Measurements from ENCODE around the gene RARG.

Gene RARG

DNA sequence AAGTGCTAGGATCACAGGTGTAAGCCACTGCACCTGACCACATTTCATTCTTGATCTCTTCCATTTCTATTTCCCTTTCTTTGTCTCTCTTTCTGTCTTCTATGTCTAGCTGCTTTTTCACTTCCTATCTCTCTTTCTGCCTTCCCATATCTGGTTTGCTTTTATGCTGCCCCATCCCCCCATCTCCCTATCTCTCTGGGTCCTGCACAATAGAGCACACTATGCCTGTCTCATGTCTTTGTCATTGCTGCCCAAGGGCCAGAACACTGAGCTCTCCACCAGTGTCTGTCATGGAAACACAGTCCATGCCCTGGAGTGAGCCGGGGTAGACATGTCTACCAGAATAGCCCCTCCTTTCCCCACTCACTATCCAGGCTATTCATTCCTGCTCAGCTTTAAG, 12.3 kb upstream of the RARG start:
- no peak for DNase-seq (ENCODE audit: low read depth in 2 of 2)

DNA sequence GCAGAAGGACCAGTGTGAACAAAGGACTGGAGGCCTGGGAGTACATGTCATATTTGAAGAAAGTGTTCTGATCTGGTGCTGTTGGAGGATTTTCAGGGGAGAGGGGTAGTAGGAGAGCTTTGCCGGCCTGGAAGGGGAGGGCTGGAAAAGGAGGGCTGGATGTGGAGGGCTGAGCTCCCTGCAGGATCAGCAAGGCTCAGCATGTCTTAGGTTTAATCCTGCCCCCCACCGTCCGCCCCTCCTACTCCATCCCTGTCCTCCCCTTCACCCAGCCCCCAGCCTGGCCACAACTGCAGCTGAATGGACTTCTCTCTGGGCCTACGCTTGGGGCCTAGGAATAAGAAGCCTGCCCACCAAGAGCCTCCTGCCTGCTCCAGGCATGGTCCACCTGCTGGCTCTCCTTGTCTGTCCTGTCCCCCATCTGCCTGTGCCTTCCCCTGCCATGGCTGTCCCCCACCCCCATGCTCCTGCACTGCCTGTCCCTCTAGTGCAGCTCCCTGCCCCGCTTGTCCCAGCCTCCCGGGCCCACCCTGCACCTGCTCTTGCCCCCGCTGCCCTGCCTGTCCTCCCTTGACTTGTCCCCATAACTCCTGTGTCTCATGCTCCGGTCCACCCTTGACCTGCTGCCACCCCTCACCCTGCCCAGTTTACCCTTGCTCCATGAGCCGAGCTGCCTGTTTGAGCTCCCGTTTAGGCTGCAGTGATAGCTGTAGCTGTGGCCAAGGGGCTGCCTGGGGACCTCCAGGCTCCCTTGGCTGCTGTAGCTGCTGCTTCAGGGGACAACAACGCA, 9.8 kb upstream of the RARG start:
- no peak for DNase-seq (ENCODE audit: low read depth in 2 of 2)

DNA sequence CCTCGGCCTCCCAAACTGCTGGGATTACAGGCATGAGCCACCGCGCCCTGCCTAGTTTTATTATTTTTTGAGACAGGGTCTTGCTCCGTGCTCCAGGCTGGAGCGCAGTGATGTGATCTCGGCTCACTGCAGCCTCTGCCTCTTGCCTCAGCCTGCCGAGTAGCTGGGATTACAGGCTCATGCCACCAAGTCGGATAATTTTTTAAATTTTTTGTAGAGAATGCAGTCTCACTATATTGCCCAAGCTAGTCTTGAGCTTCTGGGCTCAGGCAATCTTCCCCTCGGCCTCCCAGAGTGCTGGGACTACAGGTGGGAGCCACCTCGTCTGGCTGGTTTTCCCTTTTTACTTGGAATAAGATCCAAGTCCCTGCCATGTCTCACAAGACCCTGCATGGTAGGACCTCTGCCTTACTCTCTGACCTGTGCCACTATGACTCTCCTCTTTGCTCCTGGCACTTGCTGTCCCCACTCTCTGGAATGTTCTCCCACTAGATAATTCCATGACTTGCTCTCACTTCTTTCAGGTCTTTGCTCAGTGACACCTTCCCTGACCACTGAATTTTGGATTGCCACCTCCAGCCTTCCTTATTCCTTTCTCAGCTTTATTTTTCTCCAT, 7.7 kb upstream of the RARG start:
- no peak for DNase-seq (ENCODE audit: low read depth in 2 of 2)

DNA sequence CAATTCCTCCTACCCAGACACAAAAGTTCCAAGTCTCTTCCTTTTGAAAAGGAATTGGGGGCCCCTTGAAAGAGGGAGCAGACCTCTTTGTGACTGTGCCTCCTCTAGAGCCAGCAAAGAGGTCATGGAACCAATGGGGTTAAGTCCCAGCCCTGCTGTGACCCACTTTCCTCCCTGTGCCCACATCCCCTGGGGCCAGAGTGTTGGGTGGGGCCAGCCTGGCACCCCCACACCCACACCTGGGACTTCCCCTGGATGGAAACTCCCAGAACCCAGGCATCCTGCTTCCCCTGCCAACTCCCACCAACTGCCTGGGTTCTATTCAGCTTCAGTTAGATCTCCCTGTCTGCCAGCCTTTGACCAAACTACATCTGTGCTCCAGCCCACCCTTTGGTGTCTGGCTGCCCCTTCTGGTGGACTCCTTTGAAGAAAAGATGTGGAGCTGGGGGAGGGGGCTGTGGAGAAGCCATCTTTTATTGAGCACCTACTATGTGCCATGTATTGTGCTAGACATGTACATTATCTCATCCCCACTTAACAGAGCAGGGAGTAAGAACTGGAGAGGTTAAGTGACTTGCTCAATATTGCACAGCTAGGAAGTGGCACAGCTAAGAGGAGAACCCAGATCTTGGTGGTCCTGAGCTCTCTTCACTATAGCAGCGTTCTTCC, 4.6 kb upstream of the RARG start:
- DNase-seq (ENCODE audit: low read depth in 2 of 2), result no peak

DNA sequence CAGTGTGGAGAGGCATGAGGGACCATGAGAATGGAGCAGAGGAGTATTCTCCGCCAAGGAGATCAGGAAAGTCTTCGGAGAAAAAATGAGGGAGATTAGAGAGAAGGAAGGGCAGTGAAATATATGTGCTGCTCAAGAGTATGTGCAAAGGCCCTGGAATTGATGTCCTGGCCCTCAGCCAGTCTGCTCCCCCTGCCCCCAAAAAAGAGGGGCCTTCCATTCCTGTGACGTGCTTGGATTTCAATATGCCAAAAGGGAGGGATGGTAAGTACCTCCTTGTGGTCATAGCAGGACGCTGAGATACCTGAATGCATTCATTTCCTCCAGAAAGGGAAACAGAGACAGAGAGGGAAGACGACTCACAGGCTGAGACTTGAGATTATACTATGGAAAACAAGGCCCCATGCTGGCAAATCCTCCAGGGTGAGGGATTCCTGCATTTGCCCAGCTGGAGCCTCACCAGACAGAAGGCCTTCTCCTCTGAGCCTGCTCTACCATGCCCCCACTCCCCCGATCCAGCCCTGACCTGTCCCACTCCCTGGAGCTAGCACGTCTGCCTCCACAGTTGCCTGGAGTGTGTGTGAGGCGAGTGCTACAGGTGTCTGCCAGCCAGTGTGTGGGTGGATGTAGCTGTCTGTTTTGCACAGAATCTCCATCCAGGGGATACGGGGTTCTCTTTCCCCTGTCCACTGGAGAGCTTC, 3.9 kb upstream of the RARG start:
- DNase-seq (ENCODE audit: low read depth in 2 of 2), result no peak

DNA sequence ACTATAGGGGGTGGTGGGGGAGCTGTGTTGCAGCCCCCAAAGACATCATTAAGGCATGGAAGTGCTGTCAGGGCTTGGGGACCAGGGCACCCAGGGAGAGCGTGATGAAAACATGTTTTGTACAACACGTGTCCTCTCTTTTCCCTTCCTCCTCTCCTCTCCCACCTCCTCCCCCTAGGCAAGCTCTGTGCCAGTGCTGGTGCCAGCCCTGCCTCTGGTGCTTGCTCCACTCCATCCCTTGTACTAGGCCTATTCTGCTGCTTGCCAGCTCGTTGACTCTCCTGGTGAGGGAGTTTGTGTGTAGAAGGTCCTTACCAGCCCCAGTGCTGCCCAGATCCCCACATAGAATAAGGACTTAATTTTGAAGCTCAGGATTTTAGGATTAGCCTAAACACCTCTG, 3.2 kb upstream of the RARG start:
- DNase-seq (ENCODE audit: low read depth in 2 of 2), result no peak

DNA sequence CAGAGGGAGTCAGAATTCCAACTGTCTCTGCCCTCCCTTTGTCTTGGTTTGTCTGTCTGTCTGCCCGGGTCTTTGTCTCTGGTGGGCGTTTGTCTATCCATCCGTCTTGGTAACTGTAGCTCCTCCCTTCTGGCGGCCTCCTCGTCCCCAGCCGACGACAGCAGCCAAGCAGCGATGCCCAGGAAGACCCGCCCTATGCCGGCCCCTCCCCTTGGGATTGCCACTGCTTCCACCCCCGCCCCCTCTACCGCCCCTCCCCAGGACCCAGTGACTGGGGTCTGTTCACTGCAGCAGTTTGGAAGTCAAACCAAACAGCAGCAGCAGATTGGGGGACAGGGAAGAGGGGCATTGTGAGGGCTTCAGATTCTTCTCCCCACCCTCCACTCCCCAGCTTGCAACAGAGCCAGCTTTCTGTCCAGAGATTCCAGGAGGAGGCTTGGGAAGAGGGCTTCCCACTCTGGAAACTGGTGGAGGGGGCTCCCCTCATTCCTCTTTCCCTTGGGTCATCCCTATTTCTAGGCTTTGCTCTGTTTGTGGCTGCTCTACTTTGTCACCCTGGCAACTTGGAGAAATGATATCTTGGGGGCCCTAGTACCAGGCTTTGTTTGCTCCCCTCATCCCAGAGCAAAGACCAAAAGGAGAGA, 2.4 kb upstream of the RARG start:
- DNase-seq (ENCODE audit: low read depth in 2 of 2), result no peak

DNA sequence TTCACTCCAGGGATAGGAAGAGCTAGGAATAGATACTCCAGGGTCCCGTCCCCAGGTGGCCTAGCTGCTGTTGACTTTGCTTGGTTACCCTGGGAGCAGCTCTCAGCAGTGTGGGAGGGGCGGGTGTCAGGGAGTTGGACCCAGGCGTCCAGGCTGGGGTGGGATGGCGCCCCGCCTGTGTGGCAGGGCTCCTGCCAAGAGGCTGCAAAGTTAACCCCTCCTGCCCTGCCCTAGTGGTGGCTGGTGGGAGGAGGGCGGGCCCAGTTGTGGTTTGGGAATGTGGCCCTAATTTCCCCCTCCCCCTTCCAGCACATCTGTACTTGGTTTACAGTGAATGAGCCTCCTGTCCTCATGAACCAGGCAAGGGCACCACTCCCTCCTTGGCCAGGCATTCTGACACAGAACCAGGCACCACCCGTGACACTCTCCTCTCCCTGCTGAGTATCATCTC, 1.7 kb upstream of the RARG start:
- DNase-seq (ENCODE audit: low read depth in 2 of 2), result no peak

DNA sequence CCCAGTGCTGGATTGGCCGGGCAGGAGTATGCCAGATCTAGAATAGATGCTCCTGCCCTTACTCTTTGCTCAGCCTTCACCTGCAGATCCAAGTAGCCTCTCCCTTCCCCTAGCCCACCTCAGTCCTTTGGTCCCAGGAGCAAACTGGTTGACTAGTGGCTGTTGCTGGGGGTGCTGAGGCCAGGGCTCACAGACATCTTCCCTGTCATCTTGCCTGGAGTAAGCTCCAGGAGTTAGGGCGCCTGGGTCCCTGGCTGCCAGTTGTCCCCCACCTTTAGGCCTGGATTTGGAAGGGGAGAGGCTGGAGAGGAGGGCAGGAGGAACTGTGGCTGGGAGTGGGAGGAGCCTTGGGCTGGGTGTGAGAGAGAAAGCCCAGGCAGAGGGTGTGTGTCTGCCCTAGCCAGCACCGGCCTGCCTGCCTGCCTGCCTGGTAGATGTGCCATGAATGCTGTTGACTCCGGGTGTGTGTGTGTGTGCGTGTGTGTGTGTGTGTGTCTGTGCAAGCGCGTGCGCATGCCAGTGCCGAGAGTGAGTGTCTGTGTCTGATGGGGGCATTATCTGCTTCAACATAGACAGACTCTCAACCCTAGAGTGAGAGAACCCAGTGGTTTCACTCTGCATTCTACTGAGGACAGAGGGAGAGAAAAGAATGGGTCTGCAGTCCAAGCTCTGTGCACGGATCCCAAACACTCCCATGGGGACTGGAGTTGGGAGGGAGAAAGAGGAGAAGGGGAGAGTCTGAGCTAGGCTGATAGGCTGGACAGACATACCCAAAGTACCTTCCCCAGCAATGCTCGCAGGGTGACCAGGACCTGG, 845 bp upstream of the RARG start:
- no peak for DNase-seq (ENCODE audit: low read depth in 2 of 2)

DNA sequence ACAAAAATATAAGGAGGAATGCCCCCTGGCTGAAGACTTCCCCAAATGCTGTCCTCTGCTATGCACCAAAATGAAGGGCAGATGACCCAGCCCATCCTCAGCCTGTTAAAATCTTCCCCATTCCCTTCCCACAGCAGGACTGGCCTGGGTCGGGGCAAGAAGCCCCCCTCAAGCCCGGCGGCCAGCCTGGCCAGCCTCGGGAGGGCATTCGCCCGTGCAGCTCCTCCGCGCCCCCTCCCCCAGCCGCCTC, 413 bp downstream of the RARG start:
- no peak for DNase-seq (ENCODE audit: low read depth in 2 of 2)

DNA sequence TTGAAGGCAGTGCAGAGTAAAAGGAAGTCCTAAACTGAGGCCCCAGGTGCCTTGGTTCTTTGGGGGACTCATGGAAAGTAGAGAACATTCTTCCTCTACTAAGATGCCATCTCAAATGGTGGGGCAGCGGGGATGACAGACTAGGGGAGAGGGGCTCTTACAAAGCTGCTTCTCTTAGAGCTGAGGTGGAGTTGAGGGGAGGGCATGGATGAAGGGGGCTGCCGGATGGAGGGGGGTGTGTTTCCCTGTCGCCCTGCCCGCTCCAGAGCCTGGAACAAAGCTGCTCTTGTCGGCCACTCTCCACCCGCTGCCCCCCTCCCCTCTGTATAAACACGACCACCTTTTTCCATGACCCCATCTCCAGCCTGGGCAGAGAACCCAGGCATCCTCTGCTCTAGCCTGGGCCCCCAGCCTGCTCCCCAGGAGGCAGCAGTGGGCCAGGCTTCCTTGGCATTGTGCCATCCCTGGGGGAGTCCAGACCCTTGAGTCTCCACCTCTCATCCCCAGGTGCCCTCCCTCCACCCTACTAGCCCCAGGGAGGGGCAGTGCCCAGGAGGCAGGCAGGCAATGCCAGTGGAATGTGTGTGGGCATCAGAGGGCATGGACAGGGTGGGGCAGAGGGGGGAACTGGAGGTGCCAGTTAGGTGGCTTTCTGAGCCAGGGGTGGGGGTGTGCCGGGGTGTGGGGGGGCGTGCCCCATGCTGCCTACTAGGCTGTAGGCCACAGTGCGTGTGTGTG, 1.7 kb downstream of the RARG start:
- DNase-seq (ENCODE audit: low read depth in 2 of 2), result no peak

DNA sequence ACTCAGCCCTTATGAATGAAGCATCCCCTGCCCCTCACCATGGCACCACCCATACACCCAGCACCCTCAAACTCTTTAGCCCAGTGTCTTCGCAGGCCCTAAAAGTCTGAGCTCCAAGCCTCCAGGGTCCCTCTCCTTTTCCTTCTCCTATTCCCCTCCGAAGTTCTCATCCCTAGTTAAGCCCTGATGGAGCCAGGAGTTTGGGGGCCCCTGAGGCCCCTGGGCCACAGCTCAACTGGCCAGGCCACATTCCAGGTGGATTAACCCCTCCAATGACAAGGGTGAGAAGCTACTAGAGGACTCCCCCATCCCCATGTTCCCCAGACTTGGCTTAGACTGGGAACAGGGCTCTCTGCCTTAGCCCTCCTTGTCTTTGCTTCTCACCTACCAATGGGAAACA, 2.6 kb downstream of the RARG start:
- DNase-seq (ENCODE audit: low read depth in 2 of 2), result no peak

DNA sequence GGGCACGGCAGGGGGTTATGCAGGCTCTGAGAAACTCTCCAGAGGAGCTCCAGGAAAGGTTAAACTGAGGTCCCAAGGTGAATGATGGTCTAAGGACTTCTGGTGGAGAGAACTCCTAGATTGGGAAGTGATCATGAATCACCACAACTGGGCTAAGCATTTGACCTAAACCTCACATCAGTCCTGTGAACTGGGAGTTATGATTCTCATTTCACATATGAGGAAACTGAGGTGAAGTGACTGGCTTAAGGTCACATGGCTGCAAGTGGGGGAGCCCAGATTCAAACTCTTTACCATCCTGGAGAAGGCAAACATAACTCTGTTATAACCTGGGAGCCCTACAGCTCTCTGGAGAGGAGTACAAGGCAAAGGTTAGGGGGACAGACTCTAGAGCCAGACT, 4.2 kb downstream of the RARG start:
- DNase-seq (ENCODE audit: low read depth in 2 of 2), result no peak

DNA sequence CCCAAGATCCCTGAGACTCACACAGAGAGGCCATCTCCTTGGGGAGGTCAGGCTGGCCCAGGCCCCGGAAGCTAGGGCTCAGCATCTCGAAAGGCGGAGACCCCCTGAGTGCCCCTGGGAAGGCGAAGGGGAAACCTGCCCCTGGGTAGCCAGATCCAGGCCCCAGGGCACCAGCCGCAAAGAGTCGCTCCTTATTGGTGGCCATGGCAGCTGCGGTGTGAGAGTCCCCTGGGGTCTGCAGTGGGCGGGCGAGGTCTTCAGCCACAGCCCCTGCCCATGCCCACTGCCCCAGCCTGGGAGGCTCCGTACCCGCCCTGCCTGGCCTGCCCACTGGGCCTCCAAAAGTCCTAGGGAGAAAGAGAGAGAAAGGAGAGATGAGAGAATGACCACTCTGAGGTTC, 4.7 kb downstream of the RARG start:
- DNase-seq (ENCODE audit: low read depth in 2 of 2), result no peak

DNA sequence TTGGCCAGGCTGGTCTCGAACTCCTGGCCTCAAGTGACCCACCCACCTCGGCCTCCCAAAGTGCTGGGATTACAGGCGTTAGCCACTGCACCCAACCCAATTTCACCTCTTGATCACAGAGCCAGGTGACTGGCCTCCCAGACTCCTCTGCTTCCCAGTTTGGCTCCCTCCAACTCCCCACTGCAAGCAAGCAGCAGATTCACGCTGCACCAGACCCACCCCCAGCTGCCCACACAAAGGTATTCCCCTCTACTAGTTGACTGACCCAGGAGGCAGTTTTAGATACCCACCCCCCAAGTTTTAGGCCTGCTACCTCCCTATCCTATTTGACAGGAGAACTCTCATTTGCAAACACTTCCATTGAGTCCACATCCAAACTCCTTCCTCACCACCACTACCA, 5.2 kb downstream of the RARG start:
- no peak for DNase-seq (ENCODE audit: low read depth in 2 of 2)

DNA sequence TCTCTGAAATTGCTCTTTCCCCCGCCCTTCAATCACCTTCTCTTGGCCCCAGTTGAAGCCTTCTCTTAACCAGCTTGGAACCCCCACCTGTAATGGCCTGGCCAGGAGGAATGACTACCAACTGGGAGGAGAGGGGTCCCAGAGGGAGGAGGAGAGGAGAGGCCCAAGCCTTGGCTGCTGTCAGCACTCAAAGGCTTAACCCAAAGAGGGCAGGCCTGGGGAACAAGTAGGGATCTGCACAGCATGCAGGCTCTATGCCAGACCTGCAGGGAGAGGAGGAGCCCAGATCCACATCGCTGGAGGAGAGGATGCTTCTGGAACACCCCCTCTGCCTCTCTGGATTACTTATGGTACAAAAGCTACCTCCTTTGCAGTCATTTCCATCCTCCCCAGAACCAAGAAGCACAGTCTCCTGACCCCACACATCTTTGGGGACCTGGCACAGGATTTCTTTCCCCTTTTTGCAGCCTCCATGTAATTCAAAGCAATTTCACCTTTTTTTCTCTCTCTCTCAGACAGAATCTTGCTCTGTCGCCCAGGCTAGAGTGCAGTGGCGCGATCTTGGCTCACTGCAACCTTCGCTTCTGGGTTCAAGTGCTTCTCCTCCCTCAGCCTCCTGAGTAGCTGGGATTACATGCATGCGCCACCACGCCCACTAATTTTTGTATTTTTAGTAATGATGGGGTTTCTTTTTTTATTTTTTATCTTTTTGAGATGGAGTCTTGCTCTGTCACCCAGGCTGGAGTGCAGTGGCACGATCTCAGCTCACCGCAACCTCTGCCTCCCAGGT, 6.2 kb downstream of the RARG start:
- no peak for DNase-seq (ENCODE audit: low read depth in 2 of 2)

DNA sequence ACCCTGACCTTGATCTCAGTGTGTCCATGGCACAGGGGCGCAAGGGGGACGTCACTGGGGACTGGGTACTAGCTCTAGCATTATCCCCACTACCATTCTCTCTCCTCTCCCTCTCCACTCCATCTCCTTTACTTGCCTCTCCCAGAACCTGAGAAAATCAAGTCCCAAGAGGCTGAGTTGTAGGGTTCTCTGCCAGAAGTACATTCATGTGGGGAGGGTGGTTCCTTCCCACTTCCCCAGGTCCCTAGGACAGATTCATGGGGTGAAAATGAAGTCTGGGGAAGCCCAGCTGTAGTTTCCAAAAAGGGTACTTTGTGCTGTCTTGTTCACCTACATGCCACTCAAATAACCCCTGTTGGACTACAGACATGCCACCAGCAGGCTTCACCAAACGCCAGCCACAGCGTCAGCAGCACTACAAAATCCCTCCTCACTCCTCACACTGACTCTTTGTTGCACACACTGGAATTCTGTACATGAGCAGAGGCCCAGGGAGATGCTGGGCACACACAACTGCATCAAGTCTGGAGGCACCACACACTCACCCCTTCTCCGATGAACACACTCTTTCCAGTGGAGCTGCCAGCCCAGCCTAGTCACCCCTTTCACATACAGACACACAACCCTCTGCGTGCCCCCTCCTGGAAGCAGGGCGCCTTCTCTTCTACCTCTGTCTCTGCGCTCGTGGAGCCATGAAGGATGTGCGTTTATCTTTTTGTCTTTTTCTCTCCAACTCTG, 6.9 kb downstream of the RARG start:
- DNase-seq (ENCODE audit: low read depth in 2 of 2), result no peak

DNA sequence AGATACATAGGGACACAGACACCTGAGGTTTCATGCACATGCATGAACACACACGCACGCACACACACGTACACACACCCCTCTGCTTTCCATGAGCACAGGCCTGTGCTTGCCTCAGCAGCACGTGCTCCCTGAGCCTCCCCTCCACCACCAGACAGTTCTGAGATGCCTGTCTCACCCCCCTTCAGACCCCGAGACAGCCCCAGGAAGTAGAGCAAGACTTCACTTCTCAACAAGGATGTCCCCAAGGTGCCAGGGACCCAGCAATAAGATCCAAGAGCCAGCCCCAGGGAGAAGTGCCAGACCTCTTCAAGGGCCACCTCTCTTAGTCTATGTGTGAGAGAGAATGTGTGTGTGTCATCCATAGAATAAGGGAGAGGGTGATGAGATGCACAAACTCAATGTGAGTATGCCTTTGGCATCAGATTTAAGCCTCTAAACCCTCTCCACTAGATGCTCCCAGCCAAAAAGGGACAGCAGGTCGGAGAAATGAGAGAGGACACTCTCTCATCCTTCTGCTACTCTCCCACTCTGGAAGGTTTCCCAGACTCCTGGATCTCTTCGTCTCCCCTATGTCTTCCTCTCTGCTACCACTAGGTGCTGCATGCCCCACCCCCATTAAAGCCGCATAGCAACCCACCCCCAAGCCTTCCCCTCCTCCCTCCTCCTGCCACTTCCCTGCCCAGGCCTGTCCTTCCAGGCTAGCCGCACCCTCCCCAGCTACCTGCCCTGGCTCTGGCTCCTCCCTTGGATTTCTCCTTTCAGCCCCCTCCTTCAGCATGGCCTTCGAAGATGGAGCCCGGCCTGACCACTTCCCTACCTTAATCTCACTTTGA, 7.7 kb downstream of the RARG start:
- DNase-seq (ENCODE audit: low read depth in 2 of 2), result no peak
